HUES6 (cell line): Measurements from ENCODE around the gene NPB.
"Not testable (repeated sequence)": the region's sequence is repeated elsewhere in the genome, so short reads cannot be mapped to it uniquely, and the experiment has no call there.

Experiments
- H3K27ac ChIP-seq: 2 replicates; pipeline ENCODE4 v1.7.0; 2013; ENCODE audit warnings: low read depth, mild to moderate bottlenecking, low read length, inconsistent platforms
- H3K27me3 ChIP-seq: 2 replicates; pipeline ENCODE4 v1.6.1; 2013; ENCODE audit warnings: low read length; ENCODE audit not compliant: control insufficient read depth, insufficient read depth
- H3K36me3 ChIP-seq: 2 replicates; pipeline ENCODE4 v1.6.1; 2013; ENCODE audit warnings: low read length; ENCODE audit not compliant: control insufficient read depth, insufficient read depth
- H3K4me1 ChIP-seq: 2 replicates; pipeline ENCODE4 v1.6.1; 2013; ENCODE audit warnings: low read length; ENCODE audit not compliant: control insufficient read depth, insufficient read depth
- H3K4me3 ChIP-seq: 2 replicates; pipeline ENCODE4 v1.5.1; 2013; ENCODE audit warnings: low read depth, low read length
- H3K9ac ChIP-seq: one replicate; pipeline ENCODE4 v1.6.1; 2013; ENCODE audit warnings: mild to moderate bottlenecking, low read length
- H3K9me3 ChIP-seq: 2 replicates; pipeline ENCODE4 v1.6.1; 2013; ENCODE audit warnings: low read depth, low read length; ENCODE audit not compliant: control insufficient read depth, insufficient read depth

Gene NPB

GRCh38 chr17:81916234-81917001 is 14.4 kb downstream of the NPB start:
- Histone ChIP-seq H3K4me3 (peak overlapping the region; percentile 64; the same call in 1 of the 2 replicates), H3K27ac (no peak overlapping the region), H3K27me3 (no peaks in the 10 kb centered on the region), H3K36me3 (peaks cover 58% of the 10 kb centered on the region), H3K4me1 (peaks cover 6% of the 10 kb centered on the region), H3K9me3 (no peaks in the 10 kb centered on the region), H3K9ac (no peak overlapping the region)

GRCh38 chr17:81917565-81918332 is 15.7 kb downstream of the NPB start, which contains the start of gene SIRT7:
Gene SIRT7, minus strand, starts transcription at chr17:81918176. Its CDS starts 45 bp downstream, at chr17:81918131.
- Histone ChIP-seq H3K4me1 (peaks cover 8% of the 10 kb centered on the region), H3K4me3 (peak within 1 kb of the TSS; percentile 64), H3K9me3 (no peaks in the 10 kb centered on the region), H3K27ac (no peak within 1 kb of the TSS), H3K36me3 (peaks cover 62% of the 10 kb centered on the region), H3K27me3 (no peaks in the 10 kb centered on the region), H3K9ac (peak within 1 kb of the TSS; percentile 75)

- H3K9ac ChIP-seq, H3K27me3 ChIP-seq, H3K27ac ChIP-seq, H3K9me3 ChIP-seq: not testable (repeated sequence)
- Histone ChIP-seq H3K4me1 (peaks cover 12% of the 10 kb centered on the region), H3K4me3 (peak overlapping the region; percentile 64), H3K36me3 (peaks cover 58% of the 10 kb centered on the region)
Observed at GRCh38 chr17:81918333-81918669, 16.3 kb downstream of the NPB start.

- Histone ChIP-seq H3K4me3 (no peak overlapping the region), H3K27ac (no peak overlapping the region), H3K4me1 (peaks cover 19% of the 10 kb centered on the region), H3K9me3 (no peaks in the 10 kb centered on the region), H3K36me3 (peaks cover 51% of the 10 kb centered on the region), H3K27me3 (no peaks in the 10 kb centered on the region), H3K9ac (no peak overlapping the region)
Observed at GRCh38 chr17:81918832-81919545, 17.0 kb downstream of the NPB start.

- H3K4me3 ChIP-seq = no peak overlapping the region
- peaks cover 36% of the 10 kb centered on the region for H3K4me1 ChIP-seq
- no peaks in the 10 kb centered on the region for H3K27me3 ChIP-seq
- H3K27ac ChIP-seq = no peak overlapping the region
- H3K9ac ChIP-seq = no peak overlapping the region
- H3K9me3 ChIP-seq = no peaks in the 10 kb centered on the region
- H3K36me3 ChIP-seq = peaks cover 32% of the 10 kb centered on the region
Observed at GRCh38 chr17:81920612-81921536, 18.8 kb downstream of the NPB start.

- Histone ChIP-seq H3K27ac (no peak overlapping the region), H3K27me3 (no peaks in the 10 kb centered on the region), H3K9me3 (no peaks in the 10 kb centered on the region), H3K36me3 (peaks cover 31% of the 10 kb centered on the region), H3K4me3 (no peak overlapping the region), H3K9ac (no peak overlapping the region), H3K4me1 (peaks cover 41% of the 10 kb centered on the region)
Observed at GRCh38 chr17:81921537-81921862, 19.5 kb downstream of the NPB start.

GRCh38 chr17:81921996-81922565 is 20.0 kb downstream of the NPB start:
- Histone ChIP-seq H3K36me3 (peaks cover 31% of the 10 kb centered on the region), H3K9ac (no peak overlapping the region), H3K27me3 (no peaks in the 10 kb centered on the region), H3K9me3 (no peaks in the 10 kb centered on the region), H3K4me3 (no peak overlapping the region), H3K4me1 (peaks cover 37% of the 10 kb centered on the region), H3K27ac (no peak overlapping the region)

- Histone ChIP-seq H3K27ac (peak overlapping the region; percentile 72; the same call in 1 of the 2 replicates), H3K9ac (no peak overlapping the region), H3K4me3 (peak overlapping the region; percentile 51), H3K9me3 (no peaks in the 10 kb centered on the region), H3K4me1 (peaks cover 35% of the 10 kb centered on the region), H3K27me3 (no peaks in the 10 kb centered on the region), H3K36me3 (peaks cover 31% of the 10 kb centered on the region)
Observed at GRCh38 chr17:81922566-81923301, 20.7 kb downstream of the NPB start.

- H3K9me3 ChIP-seq = no peaks in the 10 kb centered on the region
- H3K27ac ChIP-seq = peak overlapping the region; percentile 89; the same call in 1 of the 2 replicates
- peak overlapping the region; percentile 85 for H3K9ac ChIP-seq
- H3K4me1 ChIP-seq = peaks cover 38% of the 10 kb centered on the region
- peak overlapping the region; percentile 51 for H3K4me3 ChIP-seq
- peaks cover 4% of the 10 kb centered on the region for H3K27me3 ChIP-seq
- peaks cover 31% of the 10 kb centered on the region for H3K36me3 ChIP-seq
Observed at GRCh38 chr17:81923302-81924260, 21.5 kb downstream of the NPB start.
